ENCODE measurements around the gene SHKBP1.

DNA sequence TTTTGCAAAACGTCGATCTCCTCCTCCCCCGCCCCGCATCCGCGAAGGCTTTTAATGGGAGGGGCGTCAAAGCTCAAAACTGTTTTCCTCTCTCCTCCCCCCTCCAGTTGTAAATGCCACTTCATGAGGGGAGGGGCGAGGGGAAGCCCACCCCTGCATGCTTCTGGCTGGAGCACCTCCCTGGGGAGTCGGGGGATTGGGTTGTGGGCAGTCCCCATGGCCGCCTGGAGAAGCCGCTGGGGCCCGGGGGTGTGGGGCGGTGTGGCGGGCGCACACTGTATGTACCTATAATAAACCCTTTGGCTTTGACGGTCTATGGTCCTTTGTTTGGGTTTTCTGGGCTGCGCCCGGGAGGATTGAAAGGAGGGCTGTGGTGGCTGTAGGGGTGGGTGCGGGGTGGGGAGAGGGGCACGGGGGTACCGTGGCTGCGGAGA is 505 bp upstream of the SHKBP1 start:
- TF ChIP-seq SP1 (IDR thresholded peaks at IDR 0.05) (no peak), SUZ12 (IDR thresholded peaks at IDR 0.05) (no peak), FOXM1 (IDR thresholded peaks at IDR 0.05; ENCODE audit: borderline replicate concordance) (no peak), BHLHE40 (IDR thresholded peaks at IDR 0.05; ENCODE audit: borderline replicate concordance) (no peak), TARDBP (IDR thresholded peaks at IDR 0.05) (no peak), HDGF (IDR thresholded peaks at IDR 0.05; ENCODE audit: borderline replicate concordance) (no peak), FOXA1 (IDR thresholded peaks at IDR 0.05) (no peak), CTBP1 (IDR thresholded peaks at IDR 0.05; ENCODE audit: borderline replicate concordance) (no peak), ZNF384 (IDR thresholded peaks at IDR 0.05) (no peak), ARNT (IDR thresholded peaks at IDR 0.05) (no peak)

Measured in HEK293T (cell line).